Measurements from ENCODE around the gene NECTIN4. TPM values are rescaled to one million over a fixed set of nuclear protein-coding genes. Genes with fewer than 3 reads are reported as not detected.
"Not testable (repeated sequence)": the region's sequence is repeated elsewhere in the genome, so short reads cannot be mapped to it uniquely, and the experiment has no call there.

The NECTIN4 gene
- polyA plus RNA-seq, 12 donors, result 0.04 to 28.3 (median 0.19) TPM; not detected in 4

GRCh38 chr1:161026954-161027353 lies 62.4 kb downstream of the NECTIN4 start:
- not testable (repeated sequence) for DNase-seq

GRCh38 chr1:161022432-161022831 lies 66.9 kb downstream of the NECTIN4 start:
- not testable (repeated sequence) for DNase-seq

DNA sequence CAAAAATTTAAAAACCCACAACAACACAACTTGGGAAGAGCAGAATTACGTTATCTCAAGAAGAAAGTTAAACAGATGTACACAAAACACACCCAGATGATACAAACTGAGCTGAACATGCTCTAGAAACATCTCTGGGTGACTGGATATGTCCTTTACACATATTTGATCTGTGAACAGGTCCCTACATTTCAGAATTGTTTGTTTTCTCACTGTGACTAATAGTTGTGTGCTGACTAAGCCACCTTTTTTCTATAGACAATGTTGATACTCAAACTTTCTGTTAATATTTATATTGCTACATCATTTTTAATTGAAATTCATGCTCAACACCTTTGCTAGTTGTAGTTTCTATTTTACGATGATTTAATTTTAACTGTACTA lies 67.4 kb downstream of the NECTIN4 start:
- DNase-seq, result no peak

DNA sequence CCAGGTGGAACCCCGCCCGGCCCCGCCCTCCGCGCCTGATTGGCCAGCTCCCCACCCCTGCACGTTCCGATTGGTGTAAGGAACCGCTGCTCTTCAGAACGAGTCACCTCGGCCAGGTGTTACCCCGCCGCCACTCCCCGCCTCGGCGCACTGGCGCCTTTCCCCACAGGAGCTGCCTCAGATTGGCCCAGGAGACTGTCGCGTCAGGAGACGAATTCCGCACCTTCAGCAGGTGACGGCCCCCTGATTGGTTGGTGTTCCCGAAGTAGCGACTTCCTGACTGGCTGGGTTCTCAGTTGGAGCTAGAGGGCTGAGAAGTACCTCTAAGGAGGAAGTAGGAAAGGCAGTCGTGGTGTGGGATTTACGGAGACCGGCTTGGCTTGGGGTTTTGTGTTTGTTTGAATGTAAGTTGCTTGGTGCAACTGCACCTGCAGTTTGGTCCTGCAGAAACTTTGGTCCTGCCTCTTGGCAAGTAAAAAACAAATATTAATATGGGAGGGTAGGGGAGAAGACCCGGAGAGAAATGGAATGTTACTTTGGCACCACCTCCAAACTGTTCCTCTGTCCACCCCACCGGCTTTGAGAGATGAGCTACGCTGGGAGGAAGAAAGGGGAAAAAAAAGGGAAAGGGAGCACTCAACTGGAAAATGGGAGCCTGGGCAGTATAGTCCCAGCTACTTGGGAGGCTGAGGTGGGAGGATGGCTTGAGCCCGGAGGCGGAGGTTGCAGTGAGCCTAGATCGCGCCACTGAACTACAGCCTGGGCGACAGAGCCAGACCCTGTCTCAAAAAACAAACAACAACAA lies 68.0 kb downstream of the NECTIN4 start:
- DNase-seq, result no peak

Other genes with a start within 250 kb of the NECTIN4 start
- 1 to 10 TPM in 3 of 12 donors, under 1 TPM in 6, not detected in 3; 0.09 to 5.6 (median 0.36) TPM for gene CD244, start 226.7 kb downstream of the NECTIN4 start, polyA plus RNA-seq (ENCODE audit: insufficient read length in 12 of 12)
- gene ITLN1, start 204.4 kb downstream of the NECTIN4 start, polyA plus RNA-seq (ENCODE audit: insufficient read length in 12 of 12), result 10 to 100 TPM in 1 of 12 donors, 1 to 10 TPM in 1, under 1 TPM in 6, not detected in 4; 0.16 to 29.3 (median 0.35) TPM
- gene ITLN2, start 134.7 kb downstream of the NECTIN4 start, polyA plus RNA-seq (ENCODE audit: insufficient read length in 12 of 12), result under 1 TPM in 1 of 12 donors, not detected in 11; 0.36 TPM
- 10 to 100 TPM in 11 of 12 donors, not detected in 1; 11.5 to 40.4 (median 16.3) TPM for gene F11R, start 68.4 kb downstream of the NECTIN4 start, polyA plus RNA-seq (ENCODE audit: insufficient read length in 12 of 12)
- 10 to 100 TPM in 11 of 12 donors, not detected in 1; 18.6 to 33.2 (median 23.2) TPM for gene TSTD1, start 50.6 kb downstream of the NECTIN4 start, polyA plus RNA-seq (ENCODE audit: insufficient read length in 12 of 12)
- gene USF1, start 43.6 kb downstream of the NECTIN4 start, polyA plus RNA-seq (ENCODE audit: insufficient read length in 12 of 12), result 10 to 100 TPM in 11 of 12 donors, not detected in 1; 24.8 to 51.5 (median 33.4) TPM
- gene ARHGAP30, start 19.7 kb downstream of the NECTIN4 start, polyA plus RNA-seq (ENCODE audit: insufficient read length in 12 of 12), result 10 to 100 TPM in 1 of 12 donors, 1 to 10 TPM in 10, not detected in 1; 1.8 to 12.9 (median 2.9) TPM
- 1 to 10 TPM in 4 of 12 donors, under 1 TPM in 5, not detected in 3; 0.32 to 1.7 (median 0.73) TPM for gene KLHDC9, start 8.8 kb upstream of the NECTIN4 start, polyA plus RNA-seq (ENCODE audit: insufficient read length in 12 of 12)
- gene PFDN2, start 28.5 kb upstream of the NECTIN4 start, polyA plus RNA-seq (ENCODE audit: insufficient read length in 12 of 12), result 10 to 100 TPM in 11 of 12 donors, not detected in 1; 51.9 to 78.1 (median 63.6) TPM
- 10 to 100 TPM in 11 of 12 donors, not detected in 1; 25.2 to 35.4 (median 30.8) TPM for gene NIT1, start 28.5 kb upstream of the NECTIN4 start, polyA plus RNA-seq (ENCODE audit: insufficient read length in 12 of 12)
- 10 to 100 TPM in 11 of 12 donors, not detected in 1; 36.3 to 54.8 (median 45.0) TPM for gene DEDD, start 43.1 kb upstream of the NECTIN4 start, polyA plus RNA-seq (ENCODE audit: insufficient read length in 12 of 12)
- gene UFC1, start 64.4 kb upstream of the NECTIN4 start, polyA plus RNA-seq (ENCODE audit: insufficient read length in 12 of 12), result 100 to 1,000 TPM in 8 of 12 donors, 10 to 100 TPM in 3, not detected in 1; 90.7 to 129 (median 108) TPM
- 10 to 100 TPM in 11 of 12 donors, not detected in 1; 20.4 to 33.1 (median 29.1) TPM for gene USP21, start 69.9 kb upstream of the NECTIN4 start, polyA plus RNA-seq (ENCODE audit: insufficient read length in 12 of 12)
- gene PPOX, start 76.9 kb upstream of the NECTIN4 start, polyA plus RNA-seq (ENCODE audit: insufficient read length in 12 of 12), result 10 to 100 TPM in 11 of 12 donors, not detected in 1; 14.1 to 38.7 (median 23.6) TPM
- gene B4GALT3, start 87.9 kb upstream of the NECTIN4 start, polyA plus RNA-seq (ENCODE audit: insufficient read length in 12 of 12), result 10 to 100 TPM in 11 of 12 donors, not detected in 1; 18.8 to 41.2 (median 24.5) TPM
- gene ADAMTS4, start 109.5 kb upstream of the NECTIN4 start, polyA plus RNA-seq (ENCODE audit: insufficient read length in 12 of 12), result 10 to 100 TPM in 8 of 12 donors, 1 to 10 TPM in 3, not detected in 1; 7.2 to 14.7 (median 10.8) TPM
- gene NDUFS2, start 112.8 kb upstream of the NECTIN4 start, polyA plus RNA-seq (ENCODE audit: insufficient read length in 12 of 12), result 100 to 1,000 TPM in 10 of 12 donors, 10 to 100 TPM in 1, not detected in 1; 92.6 to 165 (median 136) TPM
- gene FCER1G, start 125.7 kb upstream of the NECTIN4 start, polyA plus RNA-seq (ENCODE audit: insufficient read length in 12 of 12), result 10 to 100 TPM in 10 of 12 donors, not detected in 2; 12.5 to 37.0 (median 18.9) TPM
- gene APOA2, start 134.1 kb upstream of the NECTIN4 start, polyA plus RNA-seq (ENCODE audit: insufficient read length in 12 of 12), result 10 to 100 TPM in 1 of 12 donors, 1 to 10 TPM in 6, under 1 TPM in 2, not detected in 3; 0.57 to 57.1 (median 1.4) TPM
- 10 to 100 TPM in 4 of 12 donors, 1 to 10 TPM in 7, not detected in 1; 7.2 to 40.3 (median 9.4) TPM for gene TOMM40L, start 136.5 kb upstream of the NECTIN4 start, polyA plus RNA-seq (ENCODE audit: insufficient read length in 12 of 12)
- 1 to 10 TPM in 5 of 12 donors, under 1 TPM in 5, not detected in 2; 0.40 to 2.1 (median 1.1) TPM for gene NR1I3, start 148.6 kb upstream of the NECTIN4 start, polyA plus RNA-seq (ENCODE audit: insufficient read length in 12 of 12)
- gene PCP4L1, start 169.2 kb upstream of the NECTIN4 start, polyA plus RNA-seq (ENCODE audit: insufficient read length in 12 of 12), result 1 to 10 TPM in 1 of 12 donors, under 1 TPM in 8, not detected in 3; 0.14 to 1.0 (median 0.38) TPM
- 10 to 100 TPM in 8 of 12 donors, 1 to 10 TPM in 3, not detected in 1; 5.7 to 39.9 (median 13.9) TPM for gene MPZ, start 220.4 kb upstream of the NECTIN4 start, polyA plus RNA-seq (ENCODE audit: insufficient read length in 12 of 12)
- 100 to 1,000 TPM in 11 of 12 donors, 10 to 100 TPM in 1; 91.3 to 429 (median 132) TPM for gene SDHC, start 224.8 kb upstream of the NECTIN4 start, polyA plus RNA-seq (ENCODE audit: insufficient read length in 12 of 12)

Data from muscle of arm (tissue), 12 donors.